B cell (primary cell): Measurements from ENCODE around the gene LRRC42.

Source experiments
- EZH2 ChIP-seq: IDR thresholded peaks from 2 replicates; pipeline ENCODE4 v1.6.1; 2012; ENCODE audit warnings: borderline replicate concordance, low read depth, mild to moderate bottlenecking, moderate library complexity, low read length; ENCODE audit not compliant: insufficient read depth, poor library complexity, severe bottlenecking
- TF ChIP-seq, protein P1 (sequence below): fragments of 200-600 bp; IDR thresholded peaks from one replicate; pipeline ENCODE4 v1.8.0; 2022; ENCODE audit warnings: antibody characterized with exemption, mild to moderate bottlenecking

DNA sequence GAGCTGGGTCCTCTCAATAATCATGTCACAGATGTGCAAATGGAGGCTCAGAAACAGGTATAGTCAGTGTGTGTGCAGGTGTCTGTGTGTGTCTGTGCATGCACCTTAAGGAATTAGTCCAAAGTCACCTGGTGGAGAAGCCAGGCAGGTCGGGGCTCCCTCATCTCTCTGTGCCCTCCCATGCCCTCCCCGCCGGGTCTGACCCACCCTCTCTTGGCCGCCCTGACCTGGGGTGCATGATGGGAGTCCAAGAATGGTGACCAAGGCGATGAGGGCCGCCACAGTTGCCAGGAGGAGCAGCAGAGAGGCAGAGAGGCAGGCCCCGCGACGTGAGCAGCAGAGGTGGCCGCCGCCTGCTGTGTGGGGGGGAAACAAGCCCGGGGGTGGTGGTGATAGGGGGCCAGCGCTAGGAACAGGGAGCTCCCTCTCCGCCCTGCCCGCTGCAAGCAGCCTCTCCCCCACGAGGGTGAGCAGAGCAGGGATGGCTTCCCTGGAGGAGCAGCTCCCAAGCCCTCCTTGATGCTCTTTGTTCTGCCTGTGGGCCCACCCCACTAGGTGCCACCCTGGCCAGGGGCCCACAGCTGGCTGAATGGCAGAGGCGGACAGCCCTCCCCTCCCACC is 68.0 kb downstream of the LRRC42 start:
- TF ChIP-seq, protein P1, sequence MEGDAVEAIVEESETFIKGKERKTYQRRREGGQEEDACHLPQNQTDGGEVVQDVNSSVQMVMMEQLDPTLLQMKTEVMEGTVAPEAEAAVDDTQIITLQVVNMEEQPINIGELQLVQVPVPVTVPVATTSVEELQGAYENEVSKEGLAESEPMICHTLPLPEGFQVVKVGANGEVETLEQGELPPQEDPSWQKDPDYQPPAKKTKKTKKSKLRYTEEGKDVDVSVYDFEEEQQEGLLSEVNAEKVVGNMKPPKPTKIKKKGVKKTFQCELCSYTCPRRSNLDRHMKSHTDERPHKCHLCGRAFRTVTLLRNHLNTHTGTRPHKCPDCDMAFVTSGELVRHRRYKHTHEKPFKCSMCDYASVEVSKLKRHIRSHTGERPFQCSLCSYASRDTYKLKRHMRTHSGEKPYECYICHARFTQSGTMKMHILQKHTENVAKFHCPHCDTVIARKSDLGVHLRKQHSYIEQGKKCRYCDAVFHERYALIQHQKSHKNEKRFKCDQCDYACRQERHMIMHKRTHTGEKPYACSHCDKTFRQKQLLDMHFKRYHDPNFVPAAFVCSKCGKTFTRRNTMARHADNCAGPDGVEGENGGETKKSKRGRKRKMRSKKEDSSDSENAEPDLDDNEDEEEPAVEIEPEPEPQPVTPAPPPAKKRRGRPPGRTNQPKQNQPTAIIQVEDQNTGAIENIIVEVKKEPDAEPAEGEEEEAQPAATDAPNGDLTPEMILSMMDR: no peak
- no peak for TF ChIP-seq EZH2
